K562 (cell line): ENCODE measurements around the gene PTOV1. TPM values are rescaled to one million over a fixed set of nuclear protein-coding genes. Genes with fewer than 3 reads are reported as not detected.

ENCODE experiments used
- ATAC-seq: fragments of 200-7000 bp; cut with Tn5 transposase; 3 replicates; pipeline ENCODE4 v1.9.1; 2020; ENCODE audit warnings: moderate library complexity
- BruUV-seq: library from RNA; stranded (reverse); fragments of 400-500 nt; replicated peaks from 2 replicates; lab custom pipeline; 2021; lab: Mats Ljungman, UMichigan
- CTCF ChIA-PET: fragments of 300-600 bp; formaldehyde crosslinking; extraction: SDS; loops from one replicate; lab custom pipeline; 2021; ENCODE audit warnings: low intra/inter-chr PET ratio; lab: Yijun Ruan, JAX
- POLR2A ChIA-PET: fragments of 300-600, 350-650 bp; sonication (Branson Sonifier 250); formaldehyde crosslinking; extraction: SDS; loops from one replicate; lab custom pipeline; 2021; ENCODE audit warnings: antibody characterized with exemption, inconsistent platforms; lab: Yijun Ruan, JAX
- DNase-seq, 4 experiments: peaks; one replicate each; pipeline versions ENCODE4 v3.0.0 to v3.0.0-alpha.2; 2011 to 2018; ENCODE audit warnings: low spot score in 3 of 4, mixed read lengths in 3 of 4; ENCODE audit errors: extremely low read depth in 1 of 4
- FAIRE-seq: peaks from 2 replicates; lab custom pipeline; 2011; peaks lifted over from hg19 to GRCh38; lab: Jason Lieb, UNC
- H2AFZ ChIP-seq: 2 replicates; pipeline ENCODE4 v1.6.0; 2011; ENCODE audit warnings: low read depth, low read length, control low read depth, inconsistent platforms
- H3K27ac ChIP-seq: fragments of 200-600 bp; 3 replicates; pipeline ENCODE4 v1.8.0; 2011; ENCODE audit warnings: low read depth, mild to moderate bottlenecking, control low read depth, inconsistent platforms, low read length, moderate library complexity, mixed read lengths; ENCODE audit errors: extremely low read depth
- H3K27me3 ChIP-seq, 2 experiments: fragments of 300-600 bp in 1 of 2; 2 replicates in 1 of 2; 3 replicates in 1 of 2; pipeline versions ENCODE4 v1.6.0 to v1.8.0; 2011; ENCODE audit warnings: inconsistent platforms in 2 of 2, low read length in 2 of 2, mild to moderate bottlenecking in 1 of 2, mixed read lengths in 1 of 2, moderate library complexity in 1 of 2; ENCODE audit not compliant: control insufficient read depth in 2 of 2, insufficient read depth in 2 of 2
- H3K36me3 ChIP-seq: fragments of 300-600 bp; 3 replicates; pipeline ENCODE4 v1.8.0; 2011; ENCODE audit warnings: mild to moderate bottlenecking, low read length, inconsistent platforms; ENCODE audit not compliant: control insufficient read depth, insufficient read depth
- H3K4me1 ChIP-seq, 2 experiments: fragments of 200-600 bp in 1 of 2; replicated peaks in 1 of 2; 2 replicates in 1 of 2; 3 replicates in 1 of 2; pipeline versions ENCODE4 v1.5.1 to v1.8.0; 2011; ENCODE audit warnings: inconsistent platforms in 2 of 2, low read length in 2 of 2, mild to moderate bottlenecking in 1 of 2, mixed read lengths in 1 of 2, moderate library complexity in 1 of 2; ENCODE audit not compliant: control insufficient read depth in 2 of 2, insufficient read depth in 2 of 2
- H3K4me2 ChIP-seq: 2 replicates; pipeline ENCODE4 v1.6.1; 2011; ENCODE audit warnings: low read length, control low read depth, inconsistent platforms, mixed read lengths; ENCODE audit not compliant: insufficient read depth
- H3K4me3 ChIP-seq: fragments of 200-600 bp; sonication (generic), shearing (Covaris generic); 2 replicates; pipeline ENCODE4 v1.5.1; 2016; ENCODE audit warnings: control low read depth, inconsistent platforms
- H3K79me2 ChIP-seq: fragments of 200-600 bp; 3 replicates; pipeline ENCODE4 v1.8.0; 2011; ENCODE audit warnings: low read length, inconsistent platforms; ENCODE audit not compliant: control insufficient read depth, insufficient read depth
- H3K9ac ChIP-seq, 2 experiments: 2 replicates each; pipeline versions ENCODE4 v1.6.0 to v1.6.1; 2011; ENCODE audit warnings: low read depth in 2 of 2, low read length in 2 of 2, control low read depth in 1 of 2, inconsistent platforms in 1 of 2, mild to moderate bottlenecking in 1 of 2, mixed read lengths in 1 of 2; ENCODE audit not compliant: insufficient read depth in 1 of 2
- H3K9me1 ChIP-seq: one replicate; pipeline ENCODE4 v1.6.0; 2011; ENCODE audit warnings: inconsistent platforms, mild to moderate bottlenecking, low read length, moderate library complexity; ENCODE audit not compliant: control insufficient read depth, insufficient read depth
- H3K9me3 ChIP-seq: replicated peaks from 2 replicates; pipeline ENCODE4 v1.5.1; 2011; ENCODE audit warnings: low read depth, low read length, inconsistent platforms; ENCODE audit not compliant: control insufficient read depth, insufficient read depth
- H4K20me1 ChIP-seq: replicated peaks from 2 replicates; pipeline ENCODE4 v1.6.1; 2011; ENCODE audit warnings: low read length, inconsistent platforms, mixed read lengths; ENCODE audit not compliant: control insufficient read depth, insufficient read depth
- NRF1 ChIP-seq, 2 experiments: fragments of 450-650 bp; IDR thresholded peaks in 1 of 2; conservative IDR thresholded peaks in 1 of 2; 2 replicates each; pipeline ENCODE4 v1.6.1; 2014; ENCODE audit warnings: mild to moderate bottlenecking in 2 of 2
- RCOR1 ChIP-seq, 2 experiments: IDR thresholded peaks; 2 replicates each; pipeline ENCODE4 v1.6.1; 2012; ENCODE audit warnings: low read depth in 2 of 2, low read length in 2 of 2, borderline replicate concordance in 1 of 2, improper control_type of control experiment in 1 of 2
- SRSF7 ChIP-seq: fragments of 200-400 bp; formaldehyde crosslinking; optimal IDR thresholded peaks from 2 replicates; pipeline ENCODE3; 2017; ENCODE audit warnings: mild to moderate bottlenecking, low read depth, low read length
- ZNF12 ChIP-seq: sonication (generic); formaldehyde crosslinking; IDR thresholded peaks from 2 replicates; pipeline ENCODE4 v1.4.0; 2020; ENCODE audit warnings: mild to moderate bottlenecking, missing genetic modification reagents
- ZNF518B ChIP-seq: fragments of 250-450 bp; sonication (Bioruptor Pico); IDR thresholded peaks from 2 replicates; pipeline ENCODE4 v1.5.0; 2021; ENCODE audit warnings: mild to moderate bottlenecking, moderate library complexity
- WGBS: fragments of 100-300 bp; shearing (Covaris generic); methylation state at CpG from one replicate; pipeline ENCODE4 v1.1.6; 2016; ENCODE audit warnings: low coverage, mixed read lengths; ENCODE audit not compliant: insufficient coverage; ENCODE audit errors: missing lambda C conversion rate; 5-methylcytosine and 5-hydroxymethylcytosine counted together
- in situ Hi-C: fragments of 300-500 bp; cut with MboI; formaldehyde crosslinking; loops from 4 replicates; pipeline ENCODE4 v1.15.0; 2018; ENCODE audit warnings: inconsistent platforms, mixed read lengths
- intact Hi-C: fragments of 100-400 bp; cut with micrococcal nuclease; formaldehyde crosslinking; loops from 2 replicates; pipeline ENCODE4 v1.14.2; 2022
- polyA plus RNA-seq, 8 experiments: library from polyadenylated mRNA; depleted of rRNA in 4 of 8; stranded (reverse) in 5 of 8; unstranded in 3 of 8; fragments of >200 nt; fragmentation: Nextera tagmentation in 2 of 8; fragmentation: Illumina TruSeq in 1 of 8; extraction: Ambion mirVana in 2 of 8; extraction: Trizol in 1 of 8; gene quantifications; 2 replicates each; pipeline versions ENCODE4 v1.2.1 to v1.2.3, GENCODE V29; 2011 to 2014; ENCODE audit warnings: inconsistent platforms in 1 of 8, missing spikeins in 1 of 8
- total RNA-seq, 7 experiments: library from RNA; depleted of rRNA in 6 of 7; stranded (reverse); fragments of >200 nt in 6 of 7; fragmentation: Illumina TruSeq in 2 of 7; extraction: Trizol in 2 of 7; gene quantifications; 2 replicates each; pipeline versions ENCODE4 v1.2.1 to v1.2.3, GENCODE V29; 2011 to 2021; ENCODE audit warnings: low replicate concordance in 1 of 7

PTOV1 gene
- total and polyA plus RNA-seq, 9 of the 15 experiments (the other 6 are each of a cell fraction or from before 2014, with no cell fraction given), result 4.9 to 169 (median 43.5) TPM

- TF ChIP-seq ZNF518B (CRISPR knock-in tag), result no peak
- no peak for TF ChIP-seq ZNF12
- TF ChIP-seq RCOR1 (IDR thresholded peaks at IDR 0.05; ENCODE audit: borderline replicate concordance in 1 of 2, low read depth in 2 of 2, low read length in 2 of 2), result no peak
These were observed 43.2 kb downstream of the PTOV1 start (continued) for GRCh38 chr19:49894011-49894664.

- H3K4me1 ChIP-seq, result peaks cover 4 to 44% of the 10 kb centered on the region in 2 experiments; a peak in 4 of 5 replicates
- no peak overlapping the region for H3K4me3 ChIP-seq
- DNase-seq (no peak), FAIRE-seq (no peak), ATAC-seq (no peak)
- CTCF ChIA-PET, result no interaction called here
- H3K79me2 ChIP-seq, result no peaks in the 10 kb centered on the region
- H2AFZ ChIP-seq, result no peak overlapping the region
- H3K36me3 ChIP-seq, result no peaks in the 10 kb centered on the region
- 19% methylated on average over 16 of the region's 17 CpGs for WGBS
- intact Hi-C loops (no loop called here), in situ Hi-C loops (loop anchor here (5.0 kb wide), 1 partner anchor 87 kb away; no protein-coding TSS in a partner anchor)
- TF ChIP-seq SRSF7, result no peak
- TF ChIP-seq NRF1 (conservative IDR thresholded peaks at IDR 0.05 in 1 of 2, IDR thresholded peaks at IDR 0.05 in 1 of 2), result peak; percentile 57 to 62; a peak in 3 of 4 replicates
- no TSS peak for BruUV-seq
- H4K20me1 ChIP-seq, result peaks cover 3% of the 10 kb centered on the region; the same call in 1 of the 2 replicates
- H3K27ac ChIP-seq, result no peak overlapping the region
- H3K9ac ChIP-seq, result peak overlapping the region in 1 of 2 experiments; percentile 43; a peak in 1 of 4 replicates
- H3K9me1 ChIP-seq, result peaks cover 7% of the 10 kb centered on the region
- no peaks in the 10 kb centered on the region for H3K9me3 ChIP-seq
- POLR2A ChIA-PET, result interaction anchor here (0.9 to 2.1 kb wide), 7 partner anchors 8 to 45 kb away, joined by 3 to 8 read pairs (median 4); no protein-coding TSS in a partner anchor
- H3K4me2 ChIP-seq, result no peak overlapping the region
- H3K27me3 ChIP-seq, result peaks cover 2 to 14% of the 10 kb centered on the region in 2 experiments; a peak in 3 of 5 replicates
These were observed 44.1 kb downstream of the PTOV1 start for GRCh38 chr19:49894879-49895565.
